ENCODE results near the gene SNRPA.
A peak's percentile ranks its signal among the peaks of the same experiment; 100 is the strongest.
"Not testable (repeated sequence)": the region's sequence is repeated elsewhere in the genome, so short reads cannot be mapped to it uniquely, and the experiment has no call there.

The SNRPA gene

DNA sequence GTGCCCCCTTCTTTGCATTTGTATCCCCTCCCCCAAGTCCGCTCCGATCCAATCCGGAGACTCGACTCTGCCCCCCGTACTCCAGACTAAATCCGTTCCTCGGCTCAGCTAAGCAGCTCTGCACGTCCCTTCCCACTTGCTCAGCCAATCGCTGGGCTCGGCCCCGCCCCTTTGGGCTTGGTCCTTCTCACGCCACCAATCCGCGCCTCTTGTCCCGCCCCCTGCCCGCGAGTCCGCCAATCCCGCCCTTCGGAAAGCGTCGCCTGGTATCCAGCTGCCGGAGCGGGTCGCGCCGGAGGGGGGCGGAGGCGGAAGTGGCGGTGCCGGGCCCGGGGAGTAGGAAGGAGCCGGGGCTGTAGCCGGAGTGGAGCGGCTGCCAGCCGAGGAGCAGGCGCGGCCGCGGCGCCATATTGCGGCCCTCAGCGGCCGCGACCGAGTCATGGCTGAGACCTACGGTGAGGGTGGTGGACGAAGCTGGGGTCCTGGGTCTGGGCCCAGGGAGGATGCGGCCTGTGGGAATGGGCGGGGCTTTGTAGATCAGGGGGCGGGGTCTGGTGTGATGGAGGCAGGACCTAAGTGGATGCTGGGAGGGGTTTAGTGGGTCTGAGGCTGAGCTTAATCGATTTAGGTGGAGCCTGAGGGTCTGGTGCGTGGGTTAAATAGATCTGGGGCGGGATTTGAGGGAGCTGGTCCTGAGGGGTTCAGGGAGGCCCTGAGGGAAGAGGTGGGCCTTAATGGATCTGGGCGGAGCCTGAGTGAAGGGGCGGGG, 27.1 kb downstream of the SNRPA start, which contains the start of gene RAB4B:
Gene RAB4B (plus strand): TSS at position 311 of the 769 bp plus-strand sequence. CDS start 129 bp downstream, at position 440.
- peak; percentile 100 for DNase-seq

DNA sequence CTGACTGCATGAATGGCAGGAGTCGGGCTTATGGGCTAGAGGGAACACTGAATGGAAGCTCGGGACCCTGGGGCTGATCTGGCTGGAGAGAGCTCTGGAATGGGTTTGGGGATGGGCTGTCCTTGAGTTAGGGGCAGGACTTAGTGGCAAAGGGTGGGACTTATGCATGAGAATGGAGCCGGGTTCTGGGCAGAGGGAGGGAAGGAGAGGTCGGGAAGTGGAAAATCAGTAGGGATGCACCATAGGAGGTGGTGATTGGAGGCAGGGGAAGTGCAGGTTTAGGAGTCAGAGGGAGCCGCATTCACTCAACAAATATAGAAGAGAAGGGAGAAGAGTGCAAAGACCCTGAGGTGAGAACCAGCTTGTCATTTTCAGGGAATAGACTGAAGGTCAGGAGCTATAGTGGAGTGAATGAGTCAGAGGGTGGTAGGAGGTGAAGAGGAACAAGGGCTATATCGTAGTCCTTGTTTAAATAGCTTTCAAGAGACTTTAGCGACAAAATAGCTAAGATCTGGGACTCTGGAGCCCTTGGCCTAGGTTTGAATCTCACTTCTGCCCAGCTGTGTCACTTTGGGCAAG, 27.8 kb downstream of the SNRPA start:
- no peak for DNase-seq

GRCh38 chr19:40780582-40780981, 29.6 kb downstream of the SNRPA start:
- no peak for DNase-seq

- DNase-seq = no peak
These were observed 30.1 kb downstream of the SNRPA start for GRCh38 chr19:40781140-40781539.

DNA sequence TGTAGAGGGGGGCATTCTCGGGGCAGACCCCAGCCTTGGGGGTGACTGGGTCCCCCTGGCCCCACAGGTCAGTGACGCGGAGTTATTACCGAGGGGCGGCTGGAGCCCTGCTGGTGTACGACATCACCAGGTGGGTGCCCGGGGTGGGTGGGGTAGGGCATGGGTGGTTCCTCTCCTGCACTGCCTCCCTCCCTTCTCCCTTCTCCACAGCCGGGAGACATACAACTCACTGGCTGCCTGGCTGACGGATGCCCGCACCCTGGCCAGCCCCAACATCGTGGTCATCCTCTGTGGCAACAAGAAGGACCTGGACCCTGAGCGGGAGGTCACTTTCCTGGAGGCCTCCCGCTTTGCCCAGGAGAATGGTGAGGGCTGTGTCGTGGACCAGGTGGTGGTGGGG, 32.7 kb downstream of the SNRPA start:
- no peak for DNase-seq

DNA sequence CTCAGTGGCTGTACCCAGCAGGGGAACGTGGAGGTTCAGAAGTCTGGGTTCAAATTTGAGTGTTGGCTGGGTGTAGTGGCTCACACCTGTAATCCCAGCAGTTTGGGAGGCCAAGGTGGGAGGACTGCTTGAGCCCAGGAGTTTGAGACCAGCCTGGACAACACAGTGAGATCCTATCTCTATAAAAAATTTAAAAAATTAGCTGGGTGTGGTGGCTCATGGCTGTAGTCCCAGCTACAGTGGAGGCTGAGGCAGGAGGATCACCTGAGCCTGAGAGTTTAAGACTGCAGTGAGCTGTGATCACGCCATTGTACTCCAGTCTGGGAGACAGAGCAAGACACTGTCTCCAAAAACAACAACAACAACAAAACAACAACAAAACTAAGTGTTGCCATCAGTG, 33.1 kb downstream of the SNRPA start:
- not testable (repeated sequence) for DNase-seq

GRCh38 chr19:40785526-40785925, 34.5 kb downstream of the SNRPA start:
- no peak for DNase-seq

GRCh38 chr19:40786060-40787037, 35.3 kb downstream of the SNRPA start:
- DNase-seq = no peak

DNA sequence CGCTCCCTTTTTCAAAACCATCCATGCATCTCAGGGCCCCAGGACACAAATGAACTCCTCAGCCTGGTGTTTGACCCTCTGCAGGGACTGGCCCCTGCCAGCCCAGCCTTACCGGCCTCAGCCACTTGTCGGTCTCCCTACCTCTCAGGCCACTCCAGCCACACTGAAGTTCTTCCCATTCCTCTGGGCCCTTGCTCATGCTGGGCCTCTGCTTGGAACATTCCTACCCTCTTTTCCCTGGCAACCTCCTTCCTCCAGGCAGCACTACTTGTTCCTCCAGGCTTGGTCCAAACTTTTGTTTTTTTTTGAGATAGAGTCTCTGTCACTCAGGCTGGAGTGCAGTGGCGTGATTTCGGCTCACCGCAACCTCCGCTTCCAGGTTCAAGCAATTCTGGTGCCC, 40.3 kb downstream of the SNRPA start:
- DNase-seq = no peak

- DNase-seq = no peak
These were observed 41.0 kb downstream of the SNRPA start for GRCh38 chr19:40791996-40792395.

- no peak for DNase-seq
These were observed 46.4 kb downstream of the SNRPA start for GRCh38 chr19:40797166-40797962.

DNA sequence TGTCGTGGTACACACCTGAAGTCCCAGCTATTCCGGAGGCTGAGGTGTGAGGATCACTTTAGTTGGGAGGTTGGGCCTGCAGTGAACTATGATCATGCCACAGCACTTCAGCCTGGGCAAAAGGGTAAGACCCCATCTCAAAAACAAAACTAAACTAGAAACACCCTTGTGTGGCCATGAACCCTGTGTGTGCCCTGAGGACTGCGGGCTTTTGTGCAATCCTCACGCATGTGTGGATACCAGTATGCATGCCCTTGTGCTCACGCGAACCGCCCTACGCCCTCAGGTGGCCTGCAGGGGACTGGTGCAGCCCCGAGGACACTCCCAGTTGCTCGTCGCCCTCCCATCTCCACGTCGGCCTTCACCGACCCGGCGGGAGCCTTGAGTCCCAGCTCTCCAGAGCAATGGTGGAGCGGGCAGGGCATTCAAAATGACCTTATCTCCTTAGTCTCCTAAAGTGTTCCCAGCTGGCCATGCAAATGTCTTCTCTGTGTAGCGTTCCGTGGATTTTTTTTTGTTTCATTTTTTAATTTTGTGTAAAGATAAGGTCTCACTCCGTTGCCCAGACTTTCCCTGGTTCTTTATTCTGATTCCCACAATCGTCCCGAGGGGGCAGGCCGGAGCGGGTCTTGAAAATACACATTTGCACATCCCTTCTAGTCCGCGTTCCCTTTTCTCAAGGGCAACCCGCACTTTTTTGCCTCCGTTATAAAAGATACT, 47.1 kb downstream of the SNRPA start:
- peak; percentile 68 for DNase-seq

DNA sequence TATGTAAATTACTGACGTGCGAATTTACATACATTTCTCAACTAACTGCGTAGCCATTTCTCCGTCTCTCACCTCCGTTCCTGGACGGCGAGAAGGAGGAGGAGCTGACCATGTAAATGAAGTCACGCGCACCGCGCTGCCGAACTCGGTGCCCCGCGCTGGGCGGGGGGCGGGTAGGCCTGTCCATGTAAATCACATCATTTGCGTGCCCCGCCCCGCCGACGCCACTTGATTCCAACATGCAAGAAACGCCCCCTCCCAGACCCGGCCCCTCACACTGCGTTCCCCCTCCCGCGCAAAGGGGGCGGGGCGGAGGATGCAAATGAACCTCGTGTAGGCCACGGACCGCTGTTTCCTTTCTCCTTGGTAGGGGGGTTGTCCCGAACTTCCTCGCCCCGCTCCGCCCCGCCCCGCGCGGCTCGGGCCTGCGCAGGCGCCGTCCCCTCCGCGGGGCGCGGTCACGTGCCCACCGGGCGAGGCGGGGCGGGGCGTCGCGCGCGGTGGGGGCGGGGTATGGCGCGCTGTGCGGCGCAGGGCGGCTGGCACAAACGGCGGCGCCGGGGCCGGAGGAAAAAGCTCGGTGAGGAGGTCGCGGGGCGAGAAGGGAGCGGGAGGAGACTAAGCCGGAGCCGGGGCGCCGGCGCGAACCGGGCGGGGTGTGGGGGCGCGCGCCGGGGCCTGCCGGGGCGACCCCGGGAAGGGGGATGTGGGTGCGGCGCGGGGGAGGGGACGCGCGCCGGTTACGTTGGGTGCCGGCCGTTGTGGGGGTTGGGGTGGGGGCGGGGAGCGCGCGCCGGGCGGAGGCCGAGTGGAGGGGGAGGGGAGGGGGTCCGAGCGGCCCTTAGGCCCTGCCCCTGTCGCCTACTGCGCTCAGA, 47.9 kb downstream of the SNRPA start, which contains the start of gene EGLN2:
Gene EGLN2 (plus strand): TSS at position 509 of the 875 bp plus-strand sequence. CDS start 1,382 bp downstream, outside the sequence.
- DNase-seq = peak; percentile 100

DNA sequence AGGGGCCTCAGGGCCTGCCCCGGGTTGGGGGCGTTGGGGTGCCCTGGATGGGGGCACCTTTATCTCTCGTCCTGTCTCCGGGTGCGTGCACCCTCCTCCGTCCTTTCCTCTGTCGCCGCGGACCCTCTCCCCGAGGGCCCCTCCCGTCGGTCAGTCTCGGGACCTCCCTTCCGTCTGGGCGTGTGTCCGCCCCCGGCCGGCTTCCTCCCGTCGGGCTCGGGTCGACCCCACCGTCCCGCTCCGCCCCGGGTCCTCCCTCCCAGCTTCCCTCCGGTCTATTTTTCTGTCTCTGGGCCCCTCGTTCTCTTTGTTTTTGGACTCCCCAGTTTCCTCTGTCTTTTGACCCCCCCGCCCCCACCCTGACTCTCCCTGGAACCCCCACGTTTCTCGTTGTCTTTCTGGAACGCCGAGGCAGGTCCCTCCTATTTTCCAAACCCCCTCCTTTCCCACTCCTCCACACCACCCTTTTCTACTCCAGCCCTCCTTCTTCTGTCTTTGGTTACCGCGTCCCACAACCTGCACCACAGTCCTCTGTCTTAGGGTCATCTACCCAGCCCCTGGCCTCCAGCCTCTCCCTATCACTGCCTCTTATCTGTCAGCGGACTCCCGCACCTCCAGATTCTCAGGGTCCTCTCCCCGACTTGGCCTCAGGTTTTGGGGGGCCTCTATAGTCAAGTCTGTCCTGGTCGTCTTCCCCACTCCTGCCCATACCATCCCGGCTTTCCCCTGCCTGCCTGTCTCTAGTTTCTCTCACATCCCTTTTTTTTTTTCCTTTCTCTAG, 48.7 kb downstream of the SNRPA start:
- DNase-seq = no peak

GRCh38 chr19:40800339-40800996, 49.5 kb downstream of the SNRPA start:
- DNase-seq = no peak

DNA sequence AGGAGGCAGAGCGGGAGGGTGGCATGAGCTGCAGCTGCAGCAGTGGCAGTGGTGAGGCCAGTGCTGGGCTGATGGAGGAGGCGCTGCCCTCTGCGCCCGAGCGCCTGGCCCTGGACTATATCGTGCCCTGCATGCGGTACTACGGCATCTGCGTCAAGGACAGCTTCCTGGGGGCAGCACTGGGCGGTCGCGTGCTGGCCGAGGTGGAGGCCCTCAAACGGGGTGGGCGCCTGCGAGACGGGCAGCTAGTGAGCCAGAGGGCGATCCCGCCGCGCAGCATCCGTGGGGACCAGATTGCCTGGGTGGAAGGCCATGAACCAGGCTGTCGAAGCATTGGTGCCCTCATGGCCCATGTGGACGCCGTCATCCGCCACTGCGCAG, 50.0 kb downstream of the SNRPA start:
- no peak for DNase-seq

GRCh38 chr19:40801426-40802299, 50.7 kb downstream of the SNRPA start:
- DNase-seq = no peak

Measured in activated CD4-positive, alpha-beta T cell treated with anti-CD3 and anti-CD28 coated beads, Interleukin-2, amount 50 U/mL, for 1 hour (primary cell).